PC-3 (cell line): ENCODE data around the gene EIF4E. TPM values are rescaled to one million over a fixed set of nuclear protein-coding genes. Genes with fewer than 3 reads are reported as not detected.
A peak's percentile ranks its signal among the peaks of the same experiment; 100 is the strongest.

Source experiments
- ATAC-seq: fragments of 200-7000 bp; cut with Tn5 transposase; 2 replicates; pipeline ENCODE4 v1.9.1; 2020; ENCODE audit warnings: mild to moderate bottlenecking, moderate library complexity
- BruUV-seq: library from RNA; stranded (reverse); fragments of 400-500 nt; replicated peaks from 2 replicates; lab custom pipeline; 2021; lab: Mats Ljungman, UMichigan
- CTCF ChIA-PET: fragments of 300-600 bp; sonication (Branson Sonifier 250); formaldehyde crosslinking; loops from one replicate; lab custom pipeline; 2022; ENCODE audit warnings: antibody characterized with exemption; lab: Charles Lee
- POLR2A ChIA-PET: fragments of 300-600 bp; sonication (Branson Sonifier 250); formaldehyde crosslinking; loops from one replicate; lab custom pipeline; 2022; ENCODE audit warnings: antibody characterized with exemption; ENCODE audit not compliant: unreplicated experiment; lab: Charles Lee
- DNase-seq: peaks from one replicate; pipeline ENCODE4 v3.0.0-alpha.2; 2015
- H2AFZ ChIP-seq: fragments of 300-600 bp; sonication (generic); 2 replicates; pipeline ENCODE4 v1.6.0; 2016; ENCODE audit warnings: antibody characterized with exemption, low read length
- H3F3A ChIP-seq: fragments of 300-600 bp; sonication (generic); one replicate; pipeline ENCODE4 v1.6.0; 2017; ENCODE audit warnings: antibody characterized with exemption, low read length, control low read depth, mild to moderate bottlenecking; ENCODE audit not compliant: unreplicated experiment
- H3K27ac ChIP-seq: fragments of 300-600 bp; sonication (generic); 2 replicates; pipeline ENCODE4 v1.5.1; 2016; ENCODE audit warnings: mild to moderate bottlenecking, low read length
- H3K27me3 ChIP-seq: fragments of 300-600 bp; sonication (generic); 2 replicates; pipeline ENCODE4 v1.6.1; 2016; ENCODE audit warnings: low read length, mixed read lengths
- H3K36me3 ChIP-seq: fragments of 300-600 bp; sonication (generic); 2 replicates; pipeline ENCODE4 v1.6.1; 2016; ENCODE audit warnings: low read depth, mixed run types, low read length, mixed read lengths
- H3K4me1 ChIP-seq: fragments of 300-600 bp; sonication (generic); 2 replicates; pipeline ENCODE4 v1.5.1; 2016; ENCODE audit warnings: low read length; ENCODE audit not compliant: insufficient read depth
- H3K4me2 ChIP-seq: fragments of 300-600 bp; sonication (generic); 2 replicates; pipeline ENCODE4 v1.6.0; 2016; ENCODE audit warnings: low read length
- H3K4me3 ChIP-seq: fragments of 300-600 bp; sonication (generic); 2 replicates; pipeline ENCODE4 v1.5.1; 2016; ENCODE audit warnings: mild to moderate bottlenecking, low read length, mixed read lengths
- H3K79me2 ChIP-seq: fragments of 300-600 bp; sonication (generic); 2 replicates; pipeline ENCODE4 v1.6.1; 2017; ENCODE audit warnings: low read length, mixed read lengths
- H3K9ac ChIP-seq: fragments of 300-600 bp; sonication (generic); 2 replicates; pipeline ENCODE4 v1.6.0; 2016; ENCODE audit warnings: mild to moderate bottlenecking, low read length
- H3K9me2 ChIP-seq: fragments of 300-600 bp; sonication (generic); replicated peaks from 2 replicates; pipeline ENCODE4 v1.6.1; 2016; ENCODE audit warnings: mixed run types, low read length, mixed read lengths
- H3K9me3 ChIP-seq: fragments of 300-600 bp; sonication (generic); 2 replicates; pipeline ENCODE4 v1.6.1; 2016; ENCODE audit warnings: low read length, mixed read lengths
- H4K20me1 ChIP-seq: fragments of 300-600 bp; sonication (generic); 2 replicates; pipeline ENCODE4 v1.6.1; 2016; ENCODE audit warnings: low read length, mixed read lengths
- CTCF ChIP-seq: fragments of 300-600 bp; sonication (generic); conservative IDR thresholded peaks from 2 replicates; pipeline ENCODE4 v1.5.1; 2017; ENCODE audit warnings: antibody characterized with exemption, low read depth, mild to moderate bottlenecking, low read length
- EZH2 ChIP-seq: fragments of 300-600 bp; sonication (generic); IDR thresholded peaks from one replicate; pipeline ENCODE4 v1.6.1; 2017; ENCODE audit warnings: antibody characterized with exemption, mild to moderate bottlenecking, low read length; ENCODE audit not compliant: unreplicated experiment
- EZH2phosphoT487 ChIP-seq: fragments of 300-600 bp; sonication (generic); IDR thresholded peaks from 2 replicates; pipeline ENCODE4 v1.6.1; 2018; ENCODE audit warnings: mild to moderate bottlenecking, antibody characterized with exemption, low read length, borderline replicate concordance
- intact Hi-C: fragments of 100-400 bp; cut with micrococcal nuclease; formaldehyde crosslinking; loops from 2 replicates; pipeline ENCODE4 v1.9.0; 2023
- total RNA-seq: library from RNA; depleted of rRNA; stranded (reverse); fragments of >200 nt; gene quantifications from 2 replicates; pipeline ENCODE4 v1.2.3, GENCODE V29; 2014

The EIF4E gene
- total RNA-seq, 1 experiment from 2014 or later: 134 TPM

- H3K9me2 ChIP-seq: no peaks in the 10 kb centered on the region
- no peak overlapping the region for H3K27ac ChIP-seq
- peaks cover 40% of the 10 kb centered on the region for H4K20me1 ChIP-seq
- H3K36me3 ChIP-seq: peaks cover 22% of the 10 kb centered on the region
- H3F3A ChIP-seq: no peaks in the 10 kb centered on the region
- no peak overlapping the region for H3K4me3 ChIP-seq
- CTCF ChIA-PET: no interaction called here
- intact Hi-C loops: no loop called here
- no peak for DNase-seq
- H3K9ac ChIP-seq: no peak overlapping the region
- H3K4me1 ChIP-seq: no peaks in the 10 kb centered on the region
- H3K4me2 ChIP-seq: no peak overlapping the region
- H2AFZ ChIP-seq: no peak overlapping the region
- H3K79me2 ChIP-seq: peaks cover 98% of the 10 kb centered on the region
- BruUV-seq: no TSS peak
- no peak for TF ChIP-seq EZH2phosphoT487
- no peak for TF ChIP-seq EZH2
- TF ChIP-seq CTCF: no peak
- H3K27me3 ChIP-seq: no peaks in the 10 kb centered on the region
- no peaks in the 10 kb centered on the region for H3K9me3 ChIP-seq
- POLR2A ChIA-PET: no interaction called here
- ATAC-seq: peak; percentile 70
These were observed 25.4 kb downstream of the EIF4E start for GRCh38 chr4:98903561-98903960.

- no peak overlapping the region for H2AFZ ChIP-seq
- CTCF ChIA-PET: no interaction called here
- H3F3A ChIP-seq: no peaks in the 10 kb centered on the region
- H3K27ac ChIP-seq: no peak overlapping the region
- DNase-seq (no peak), ATAC-seq (no peak)
- TF ChIP-seq CTCF (no peak), EZH2phosphoT487 (no peak)
- H3K4me3 ChIP-seq: no peak overlapping the region
- no peaks in the 10 kb centered on the region for H3K4me1 ChIP-seq
- no peak overlapping the region for H3K4me2 ChIP-seq
- no peaks in the 10 kb centered on the region for H3K9me3 ChIP-seq
- peaks cover 10% of the 10 kb centered on the region; the same call in 1 of the 2 replicates for H4K20me1 ChIP-seq
- H3K9me2 ChIP-seq: no peaks in the 10 kb centered on the region
- intact Hi-C loops: no loop called here
- peaks cover 34% of the 10 kb centered on the region for H3K36me3 ChIP-seq
- H3K9ac ChIP-seq: no peak overlapping the region
- H3K27me3 ChIP-seq: no peaks in the 10 kb centered on the region
- POLR2A ChIA-PET: no interaction called here
- no TSS peak for BruUV-seq
- H3K79me2 ChIP-seq: peaks cover 85% of the 10 kb centered on the region
These were observed 29.7 kb downstream of the EIF4E start for GRCh38 chr4:98899277-98899676.

DNA sequence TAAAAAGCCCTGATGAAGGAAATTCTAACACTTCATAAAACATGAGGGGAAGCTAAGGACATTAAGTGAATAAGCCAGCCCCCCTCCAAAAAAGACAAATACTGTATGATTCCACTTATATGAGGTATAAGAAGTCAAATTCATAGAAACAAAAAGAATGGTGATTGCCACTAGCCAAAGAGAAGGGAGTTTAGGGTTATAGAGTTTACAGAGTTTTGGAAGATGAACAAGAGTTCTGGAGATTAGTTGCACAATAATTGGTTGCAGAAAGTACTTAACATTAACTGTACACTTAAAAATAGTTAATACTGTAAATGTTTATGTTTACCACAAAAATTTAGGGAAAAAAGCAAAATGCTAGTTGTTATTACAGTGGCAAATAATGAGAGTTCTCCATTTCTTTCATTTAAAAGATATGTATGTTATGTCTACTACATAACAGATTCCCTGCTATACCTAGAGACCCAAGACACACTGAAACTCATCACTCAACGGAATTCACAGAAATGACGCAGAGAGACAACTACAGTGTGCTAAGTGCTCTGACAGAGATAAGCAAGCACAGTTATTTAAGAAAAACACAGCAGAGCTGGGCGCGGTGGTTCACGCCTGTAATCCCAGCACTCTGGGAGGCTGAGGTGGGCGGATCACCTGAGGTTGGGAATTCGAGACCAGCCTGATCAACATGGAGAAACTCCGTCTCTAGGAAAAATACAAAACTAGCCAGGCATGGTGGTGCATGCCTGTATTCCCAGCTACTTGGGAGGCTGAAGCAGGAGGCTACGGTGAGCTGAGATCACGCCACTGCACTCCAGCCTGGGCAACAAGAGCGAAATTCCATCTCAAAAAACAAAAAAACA lies 37.2 kb downstream of the EIF4E start:
- no peaks in the 10 kb centered on the region for H3K9me3 ChIP-seq
- H2AFZ ChIP-seq: no peak overlapping the region
- H3K4me2 ChIP-seq: no peak overlapping the region
- peaks cover 52% of the 10 kb centered on the region for H3K79me2 ChIP-seq
- TF ChIP-seq CTCF (no peak), EZH2 (no peak), EZH2phosphoT487 (no peak)
- no peak overlapping the region for H3K4me3 ChIP-seq
- H3K4me1 ChIP-seq: no peaks in the 10 kb centered on the region
- no peaks in the 10 kb centered on the region for H3F3A ChIP-seq
- H3K9me2 ChIP-seq: no peaks in the 10 kb centered on the region
- intact Hi-C loops: no loop called here
- DNase-seq (no peak), ATAC-seq (no peak)
- no peak overlapping the region for H3K27ac ChIP-seq
- ChIA-PET POLR2A (no interaction called here), CTCF (interaction anchor here (0.7 kb wide), 1 partner anchor 863 kb away, joined by 5 read pairs; no protein-coding TSS in a partner anchor)
- peaks cover 50% of the 10 kb centered on the region for H3K36me3 ChIP-seq
- H3K27me3 ChIP-seq: no peaks in the 10 kb centered on the region
- no peak overlapping the region for H3K9ac ChIP-seq
- H4K20me1 ChIP-seq: 0 out of 2 replicates have a peak, but pooled peaks cover 5% of the 10 kb centered on the region
- no TSS peak for BruUV-seq
